ENCODE measurements around the gene ST6GALNAC3.

Gene ST6GALNAC3

DNA sequence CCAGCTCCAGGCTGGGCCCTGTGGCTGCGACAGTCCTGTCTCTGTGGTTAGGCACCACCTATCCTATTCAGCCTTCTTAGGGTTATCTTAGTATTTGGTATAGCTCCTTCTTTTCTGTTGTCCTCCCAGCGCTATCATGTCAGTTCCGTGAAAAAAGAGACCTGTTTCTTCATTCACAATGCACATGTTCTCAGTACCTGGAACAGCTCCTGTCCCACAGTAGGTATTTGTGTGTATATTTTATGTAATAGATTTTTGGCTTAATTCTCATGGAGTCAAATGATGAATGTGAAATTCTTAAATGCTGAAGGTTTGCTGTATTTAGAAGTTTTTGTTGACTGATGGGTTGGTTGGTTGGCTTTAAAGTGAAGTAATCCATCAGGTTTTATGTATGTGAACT, 279.7 kb downstream of the ST6GALNAC3 start:
- H3K4me1 ChIP-seq (ENCODE audit: insufficient read depth, low read length): no peaks in the 10 kb centered on the region
- H2AFZ ChIP-seq (ENCODE audit: low read depth, low read length): no peak overlapping the region
- no peaks in the 10 kb centered on the region for H3K27me3 ChIP-seq (ENCODE audit: insufficient read depth, low read length)
- H3K9me3 ChIP-seq (ENCODE audit: low read length): no peaks in the 10 kb centered on the region
- no peaks in the 10 kb centered on the region for H3K36me3 ChIP-seq (ENCODE audit: insufficient read depth, low read length)
- no peak overlapping the region for H3K4me3 ChIP-seq (ENCODE audit: low read length)

DNA sequence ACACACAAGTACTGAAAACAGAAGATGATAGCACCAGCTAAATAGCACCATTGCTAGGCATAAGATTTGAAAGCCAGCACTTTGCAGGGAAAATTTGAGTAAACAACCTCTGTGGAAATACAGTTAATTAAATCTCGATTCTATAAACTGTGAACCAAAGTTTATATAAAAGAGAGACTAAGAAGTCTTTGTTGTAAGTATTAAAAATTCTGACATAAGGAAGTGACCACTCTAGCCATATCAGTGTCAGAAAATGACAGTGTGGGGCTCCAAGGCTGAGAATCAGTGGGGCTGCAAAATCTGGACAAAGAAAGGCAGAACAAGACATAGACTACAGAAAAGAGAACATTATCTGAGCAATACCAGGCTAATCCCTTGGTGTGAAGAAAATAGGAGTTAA, 292.2 kb downstream of the ST6GALNAC3 start:
- Histone ChIP-seq H3K9me3 (ENCODE audit: low read length) (no peaks in the 10 kb centered on the region), H3K27me3 (ENCODE audit: insufficient read depth, low read length) (no peaks in the 10 kb centered on the region), H3K36me3 (ENCODE audit: insufficient read depth, low read length) (no peaks in the 10 kb centered on the region), H2AFZ (ENCODE audit: low read depth, low read length) (no peak overlapping the region), H3K4me1 (ENCODE audit: insufficient read depth, low read length) (no peaks in the 10 kb centered on the region), H3K4me3 (ENCODE audit: low read length) (no peak overlapping the region)

- H2AFZ ChIP-seq (ENCODE audit: low read depth, low read length): no peak overlapping the region
- H3K27me3 ChIP-seq (ENCODE audit: insufficient read depth, low read length): no peaks in the 10 kb centered on the region
- H3K9me3 ChIP-seq (ENCODE audit: low read length): no peaks in the 10 kb centered on the region
Measured at GRCh38 chr1:76371941-76372340, 297.4 kb downstream of the ST6GALNAC3 start.

DNA sequence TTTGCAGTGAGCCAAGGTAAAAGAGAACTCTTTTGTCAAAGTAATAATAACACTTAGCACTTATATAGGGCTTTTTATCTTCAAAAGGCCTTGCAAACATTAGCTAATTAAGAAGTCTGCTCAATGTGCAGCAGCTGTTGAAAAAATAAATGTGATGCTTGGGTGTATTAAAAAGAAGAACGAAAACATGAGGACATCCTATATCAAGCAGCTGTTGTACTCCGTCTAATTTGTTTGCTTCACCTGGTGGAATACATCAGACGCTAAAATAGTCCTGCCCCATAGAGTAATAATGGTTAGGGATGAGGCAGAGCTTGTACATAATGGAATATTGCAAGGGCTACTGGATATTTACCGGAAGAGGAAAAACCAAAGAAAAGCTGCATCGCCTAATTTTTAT, 299.5 kb downstream of the ST6GALNAC3 start:
- Histone ChIP-seq H3K27me3 (ENCODE audit: insufficient read depth, low read length) (no peaks in the 10 kb centered on the region), H3K36me3 (ENCODE audit: insufficient read depth, low read length) (no peaks in the 10 kb centered on the region), H2AFZ (ENCODE audit: low read depth, low read length) (no peak overlapping the region), H3K4me1 (ENCODE audit: insufficient read depth, low read length) (peaks cover 5% of the 10 kb centered on the region), H3K9me3 (ENCODE audit: low read length) (no peaks in the 10 kb centered on the region), H3K4me3 (ENCODE audit: low read length) (no peak overlapping the region)

More at GRCh38 chr1:76371941-76372340, 297.4 kb downstream of the ST6GALNAC3 start:
- Histone ChIP-seq H3K36me3 (ENCODE audit: insufficient read depth, low read length) (no peaks in the 10 kb centered on the region), H3K4me3 (ENCODE audit: low read length) (no peak overlapping the region), H3K4me1 (ENCODE audit: insufficient read depth, low read length) (peaks cover 5% of the 10 kb centered on the region)

- no peaks in the 10 kb centered on the region for H3K27me3 ChIP-seq (ENCODE audit: insufficient read depth, low read length)
Measured at GRCh38 chr1:76377247-76377646, 302.7 kb downstream of the ST6GALNAC3 start.

GRCh38 chr1:76379506-76379905, 305.0 kb downstream of the ST6GALNAC3 start:
- H3K9me3 ChIP-seq (ENCODE audit: low read length): no peaks in the 10 kb centered on the region
- no peak overlapping the region for H3K4me3 ChIP-seq (ENCODE audit: low read length)
- H2AFZ ChIP-seq (ENCODE audit: low read depth, low read length): no peak overlapping the region
- no peaks in the 10 kb centered on the region for H3K27me3 ChIP-seq (ENCODE audit: insufficient read depth, low read length)
- no peaks in the 10 kb centered on the region for H3K4me1 ChIP-seq (ENCODE audit: insufficient read depth, low read length)
- H3K36me3 ChIP-seq (ENCODE audit: insufficient read depth, low read length): no peaks in the 10 kb centered on the region

More at GRCh38 chr1:76377247-76377646, 302.7 kb downstream of the ST6GALNAC3 start:
- H3K4me1 ChIP-seq (ENCODE audit: insufficient read depth, low read length): peaks cover 5% of the 10 kb centered on the region
- H3K9me3 ChIP-seq (ENCODE audit: low read length): no peaks in the 10 kb centered on the region
- no peak overlapping the region for H2AFZ ChIP-seq (ENCODE audit: low read depth, low read length)
- H3K4me3 ChIP-seq (ENCODE audit: low read length): no peak overlapping the region
- H3K36me3 ChIP-seq (ENCODE audit: insufficient read depth, low read length): no peaks in the 10 kb centered on the region

DNA sequence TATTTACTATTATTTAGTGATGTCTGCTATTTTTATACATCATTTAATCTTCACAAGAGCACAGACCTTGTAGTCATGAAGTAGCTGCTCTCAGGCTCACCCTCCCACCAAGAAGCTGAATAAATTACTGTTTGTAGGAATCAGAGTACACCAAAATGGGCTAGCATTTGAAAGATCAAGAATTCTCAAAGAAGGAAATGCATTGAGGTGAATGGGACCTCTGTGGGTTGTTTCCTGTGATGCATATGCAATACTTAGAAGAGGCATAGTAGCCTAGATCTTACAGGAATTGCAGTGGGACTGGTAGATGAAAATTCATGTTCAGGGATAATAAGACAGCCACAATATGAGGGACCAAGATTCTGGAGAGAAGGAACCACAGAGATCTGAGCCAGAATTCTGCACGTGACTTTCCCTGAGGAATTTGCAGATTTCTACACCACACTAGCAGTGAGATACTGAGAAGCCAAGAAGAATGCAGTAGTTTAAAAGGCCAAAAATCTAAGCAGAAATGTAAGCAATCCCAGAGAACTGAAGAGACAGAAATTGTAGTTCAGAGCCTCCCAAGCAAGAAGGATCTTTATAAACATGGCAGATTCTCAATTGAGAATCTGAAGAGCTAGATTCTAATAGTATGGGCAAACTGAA, 307.0 kb downstream of the ST6GALNAC3 start:
- H3K36me3 ChIP-seq (ENCODE audit: insufficient read depth, low read length): no peaks in the 10 kb centered on the region
- H3K9me3 ChIP-seq (ENCODE audit: low read length): no peaks in the 10 kb centered on the region
- no peak overlapping the region for H3K4me3 ChIP-seq (ENCODE audit: low read length)
- no peak overlapping the region for H2AFZ ChIP-seq (ENCODE audit: low read depth, low read length)
- H3K4me1 ChIP-seq (ENCODE audit: insufficient read depth, low read length): no peaks in the 10 kb centered on the region
- H3K27me3 ChIP-seq (ENCODE audit: insufficient read depth, low read length): no peaks in the 10 kb centered on the region

- H3K9me3 ChIP-seq (ENCODE audit: low read length): no peaks in the 10 kb centered on the region
- no peak overlapping the region for H3K4me3 ChIP-seq (ENCODE audit: low read length)
- no peaks in the 10 kb centered on the region for H3K4me1 ChIP-seq (ENCODE audit: insufficient read depth, low read length)
- H2AFZ ChIP-seq (ENCODE audit: low read depth, low read length): no peak overlapping the region
- no peaks in the 10 kb centered on the region for H3K27me3 ChIP-seq (ENCODE audit: insufficient read depth, low read length)
- no peaks in the 10 kb centered on the region for H3K36me3 ChIP-seq (ENCODE audit: insufficient read depth, low read length)
Measured at GRCh38 chr1:76388261-76388660, 313.7 kb downstream of the ST6GALNAC3 start.

DNA sequence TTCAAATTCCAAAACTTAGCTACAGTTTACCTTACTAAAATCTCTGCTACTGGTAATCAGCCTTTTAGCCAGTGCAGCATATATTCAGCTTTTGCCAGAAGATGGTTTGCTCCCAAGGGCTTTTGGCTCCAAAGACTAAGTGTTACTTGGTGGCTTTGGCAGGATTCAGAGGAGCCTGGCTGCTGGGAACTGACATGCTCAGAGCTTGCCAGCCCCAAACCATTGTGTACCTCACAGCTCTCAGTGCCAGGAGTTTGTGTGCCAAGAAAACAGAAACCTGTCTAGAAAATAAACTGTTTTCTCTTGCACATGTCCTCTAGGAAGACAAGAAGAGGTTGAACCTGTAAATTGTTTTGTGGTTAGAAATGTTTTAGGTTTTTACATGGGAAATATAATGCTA, 315.9 kb downstream of the ST6GALNAC3 start:
- H3K4me3 ChIP-seq (ENCODE audit: low read length): no peak overlapping the region
- no peaks in the 10 kb centered on the region for H3K36me3 ChIP-seq (ENCODE audit: insufficient read depth, low read length)
- no peaks in the 10 kb centered on the region for H3K27me3 ChIP-seq (ENCODE audit: insufficient read depth, low read length)
- no peak overlapping the region for H2AFZ ChIP-seq (ENCODE audit: low read depth, low read length)
- H3K4me1 ChIP-seq (ENCODE audit: insufficient read depth, low read length): no peaks in the 10 kb centered on the region
- H3K9me3 ChIP-seq (ENCODE audit: low read length): no peaks in the 10 kb centered on the region

GRCh38 chr1:76395059-76395458, 320.5 kb downstream of the ST6GALNAC3 start:
- Histone ChIP-seq H3K9me3 (ENCODE audit: low read length) (no peaks in the 10 kb centered on the region), H3K4me3 (ENCODE audit: low read length) (no peak overlapping the region)

GRCh38 chr1:76402128-76402527, 327.6 kb downstream of the ST6GALNAC3 start:
- Histone ChIP-seq H2AFZ (ENCODE audit: low read depth, low read length) (no peak overlapping the region), H3K4me1 (ENCODE audit: insufficient read depth, low read length) (peaks cover 6% of the 10 kb centered on the region), H3K27me3 (ENCODE audit: insufficient read depth, low read length) (no peaks in the 10 kb centered on the region), H3K9me3 (ENCODE audit: low read length) (no peaks in the 10 kb centered on the region), H3K4me3 (ENCODE audit: low read length) (no peak overlapping the region), H3K36me3 (ENCODE audit: insufficient read depth, low read length) (no peaks in the 10 kb centered on the region)

More at GRCh38 chr1:76395059-76395458, 320.5 kb downstream of the ST6GALNAC3 start:
- H3K27me3 ChIP-seq (ENCODE audit: insufficient read depth, low read length): no peaks in the 10 kb centered on the region
- H3K36me3 ChIP-seq (ENCODE audit: insufficient read depth, low read length): no peaks in the 10 kb centered on the region
- no peak overlapping the region for H2AFZ ChIP-seq (ENCODE audit: low read depth, low read length)
- no peaks in the 10 kb centered on the region for H3K4me1 ChIP-seq (ENCODE audit: insufficient read depth, low read length)

DNA sequence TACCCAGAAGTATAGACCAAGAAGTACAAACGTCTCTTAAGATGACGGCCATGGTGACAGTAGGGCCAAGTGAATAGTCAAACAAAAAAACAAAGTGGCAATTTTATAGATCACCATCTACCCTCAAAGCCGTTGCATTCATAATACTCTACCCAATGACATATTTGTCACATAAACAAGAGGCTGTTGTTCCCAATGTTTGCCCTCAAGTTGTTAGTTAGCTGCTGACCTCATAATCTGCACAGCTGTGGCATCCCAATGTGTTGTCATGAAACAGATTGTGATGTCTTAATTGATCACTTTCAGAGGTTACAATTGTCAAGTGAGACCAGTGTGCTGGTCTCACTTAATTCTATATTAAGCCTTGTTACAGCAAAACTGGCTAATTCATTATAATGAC, 333.8 kb downstream of the ST6GALNAC3 start:
- Histone ChIP-seq H3K4me3 (ENCODE audit: low read length) (no peak overlapping the region), H2AFZ (ENCODE audit: low read depth, low read length) (no peak overlapping the region), H3K36me3 (ENCODE audit: insufficient read depth, low read length) (no peaks in the 10 kb centered on the region), H3K9me3 (ENCODE audit: low read length) (no peaks in the 10 kb centered on the region), H3K27me3 (ENCODE audit: insufficient read depth, low read length) (no peaks in the 10 kb centered on the region), H3K4me1 (ENCODE audit: insufficient read depth, low read length) (peaks cover 10% of the 10 kb centered on the region)

- Histone ChIP-seq H3K36me3 (ENCODE audit: insufficient read depth, low read length) (no peaks in the 10 kb centered on the region), H2AFZ (ENCODE audit: low read depth, low read length) (no peak overlapping the region), H3K4me1 (ENCODE audit: insufficient read depth, low read length) (peaks cover 6% of the 10 kb centered on the region), H3K4me3 (ENCODE audit: low read length) (no peak overlapping the region), H3K9me3 (ENCODE audit: low read length) (no peaks in the 10 kb centered on the region), H3K27me3 (ENCODE audit: insufficient read depth, low read length) (no peaks in the 10 kb centered on the region)
Measured at GRCh38 chr1:76410499-76410898, 336.0 kb downstream of the ST6GALNAC3 start.

DNA sequence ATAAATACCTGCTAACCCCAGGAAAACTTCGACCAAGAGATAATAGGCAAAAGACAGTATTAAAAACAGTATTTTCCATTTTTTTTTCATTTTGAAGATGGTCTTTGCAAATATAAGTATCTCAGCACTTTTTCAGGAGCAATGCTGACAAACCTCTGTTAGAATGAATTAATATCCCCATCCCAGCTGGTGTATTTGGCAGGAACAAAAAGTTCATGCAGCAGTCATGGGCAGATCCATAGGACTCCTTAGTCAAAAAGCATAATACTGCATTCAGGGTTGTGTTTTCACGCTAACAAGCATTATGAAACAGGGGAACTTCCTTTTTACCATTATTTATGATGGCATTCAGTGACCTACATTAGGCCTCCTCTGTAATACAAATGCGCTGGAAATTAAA, 344.0 kb downstream of the ST6GALNAC3 start:
- Histone ChIP-seq H3K9me3 (ENCODE audit: low read length) (no peaks in the 10 kb centered on the region), H3K4me3 (ENCODE audit: low read length) (no peak overlapping the region), H2AFZ (ENCODE audit: low read depth, low read length) (no peak overlapping the region), H3K36me3 (ENCODE audit: insufficient read depth, low read length) (no peaks in the 10 kb centered on the region), H3K27me3 (ENCODE audit: insufficient read depth, low read length) (no peaks in the 10 kb centered on the region), H3K4me1 (ENCODE audit: insufficient read depth, low read length) (peaks cover 24% of the 10 kb centered on the region)

Data from neuron (in vitro differentiated cells).